Epithelial cell of esophagus (primary cell): ENCODE data around the gene RNF208.
A peak's percentile ranks its signal among the peaks of the same experiment; 100 is the strongest.

Source experiments
- DNase-seq: peaks from one replicate; pipeline ENCODE4 v3.0.0; 2010; ENCODE audit warnings: low read depth
- H3K4me3 ChIP-seq: 2 replicates; pipeline ENCODE4 v1.5.1; 2011; ENCODE audit warnings: mild to moderate bottlenecking, low read length, control low read depth
- TF ChIP-seq, protein P1 (sequence below): IDR thresholded peaks from 2 replicates; pipeline ENCODE4 v1.5.1; 2011; ENCODE audit warnings: low read depth, mild to moderate bottlenecking, low read length, control low read depth, inconsistent platforms; ENCODE audit not compliant: insufficient read depth; ENCODE audit errors: missing control alignments

The RNF208 gene

DNA sequence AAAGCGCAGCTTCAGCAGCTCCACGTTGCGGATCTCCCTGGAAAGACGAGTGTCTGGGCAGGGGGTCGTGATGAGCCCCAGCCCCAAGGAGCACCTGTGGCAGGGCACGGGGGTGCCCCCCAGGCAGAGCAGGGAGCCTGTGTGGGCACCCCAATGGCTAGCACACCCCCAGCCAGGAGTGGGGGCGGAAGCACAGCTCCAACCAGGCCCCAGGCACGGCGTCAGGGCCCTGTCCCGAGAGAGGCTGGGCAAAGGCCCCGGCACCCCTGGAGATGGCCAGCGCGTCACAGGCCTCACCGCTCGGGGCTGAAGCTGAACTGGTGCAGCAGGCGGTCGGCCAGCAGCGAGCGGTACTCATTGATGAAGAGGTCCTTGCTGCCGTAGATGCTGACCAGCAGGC, 41.5 kb downstream of the RNF208 start:
- TF ChIP-seq, protein P1, sequence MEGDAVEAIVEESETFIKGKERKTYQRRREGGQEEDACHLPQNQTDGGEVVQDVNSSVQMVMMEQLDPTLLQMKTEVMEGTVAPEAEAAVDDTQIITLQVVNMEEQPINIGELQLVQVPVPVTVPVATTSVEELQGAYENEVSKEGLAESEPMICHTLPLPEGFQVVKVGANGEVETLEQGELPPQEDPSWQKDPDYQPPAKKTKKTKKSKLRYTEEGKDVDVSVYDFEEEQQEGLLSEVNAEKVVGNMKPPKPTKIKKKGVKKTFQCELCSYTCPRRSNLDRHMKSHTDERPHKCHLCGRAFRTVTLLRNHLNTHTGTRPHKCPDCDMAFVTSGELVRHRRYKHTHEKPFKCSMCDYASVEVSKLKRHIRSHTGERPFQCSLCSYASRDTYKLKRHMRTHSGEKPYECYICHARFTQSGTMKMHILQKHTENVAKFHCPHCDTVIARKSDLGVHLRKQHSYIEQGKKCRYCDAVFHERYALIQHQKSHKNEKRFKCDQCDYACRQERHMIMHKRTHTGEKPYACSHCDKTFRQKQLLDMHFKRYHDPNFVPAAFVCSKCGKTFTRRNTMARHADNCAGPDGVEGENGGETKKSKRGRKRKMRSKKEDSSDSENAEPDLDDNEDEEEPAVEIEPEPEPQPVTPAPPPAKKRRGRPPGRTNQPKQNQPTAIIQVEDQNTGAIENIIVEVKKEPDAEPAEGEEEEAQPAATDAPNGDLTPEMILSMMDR: no peak
- no peak for DNase-seq
- no peak overlapping the region for H3K4me3 ChIP-seq

DNA sequence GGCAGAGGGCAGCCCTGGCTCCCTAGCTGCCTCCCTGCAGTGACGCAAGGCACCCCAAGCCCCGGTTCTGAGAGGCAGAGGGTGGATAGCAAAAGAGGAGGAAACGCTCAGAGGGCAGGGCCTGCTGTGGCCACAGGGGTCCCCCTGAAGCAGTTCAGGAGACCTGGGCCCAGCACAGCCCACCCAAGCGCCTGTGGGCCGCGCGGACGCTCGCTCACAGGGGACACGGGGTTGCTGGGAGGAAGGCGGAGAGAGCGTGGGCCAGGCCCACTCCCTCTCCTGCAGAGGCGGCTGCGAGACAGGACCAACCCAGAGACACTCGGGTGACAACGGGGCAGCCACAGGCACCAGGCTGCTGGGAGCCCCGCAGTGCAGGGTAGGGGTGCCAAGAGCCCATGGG, 42.3 kb downstream of the RNF208 start:
- DNase-seq: no peak
- TF ChIP-seq, protein P1: no peak
- H3K4me3 ChIP-seq: no peak overlapping the region

DNA sequence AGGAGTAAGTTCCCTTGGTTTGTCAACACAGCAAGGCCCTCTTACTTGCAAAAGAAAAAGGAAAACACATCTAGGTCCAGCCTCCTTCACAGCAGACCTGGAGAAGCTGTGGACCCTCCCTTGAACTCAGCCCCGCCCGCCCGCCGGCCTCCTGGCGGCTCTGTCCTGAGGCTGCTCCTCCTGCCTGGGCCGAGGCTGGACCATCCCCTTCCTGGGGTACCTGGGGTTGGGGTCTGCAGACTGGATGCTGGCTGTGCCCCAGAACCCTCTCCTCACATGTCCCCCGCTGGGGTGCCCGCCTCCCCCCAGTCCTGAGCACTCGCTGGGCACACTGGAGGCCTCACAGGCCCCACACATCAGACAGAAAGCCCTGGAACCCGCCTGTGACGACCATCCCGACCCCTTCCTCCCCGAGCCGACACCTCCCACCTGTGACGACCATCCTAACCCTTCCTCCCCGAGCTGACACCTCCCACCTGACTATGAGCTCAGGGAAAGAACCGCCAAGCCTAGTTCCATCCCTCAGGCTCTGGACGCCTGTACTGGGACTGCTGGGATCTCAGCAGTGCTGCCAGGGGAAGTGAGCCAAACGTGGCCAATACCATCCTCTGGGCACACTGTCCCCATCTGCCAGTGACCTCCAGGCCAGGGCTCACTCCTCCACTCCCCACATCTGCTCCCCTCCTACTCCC, 43.0 kb downstream of the RNF208 start:
- TF ChIP-seq, protein P1: no peak
- no peak for DNase-seq
- no peak overlapping the region for H3K4me3 ChIP-seq

DNA sequence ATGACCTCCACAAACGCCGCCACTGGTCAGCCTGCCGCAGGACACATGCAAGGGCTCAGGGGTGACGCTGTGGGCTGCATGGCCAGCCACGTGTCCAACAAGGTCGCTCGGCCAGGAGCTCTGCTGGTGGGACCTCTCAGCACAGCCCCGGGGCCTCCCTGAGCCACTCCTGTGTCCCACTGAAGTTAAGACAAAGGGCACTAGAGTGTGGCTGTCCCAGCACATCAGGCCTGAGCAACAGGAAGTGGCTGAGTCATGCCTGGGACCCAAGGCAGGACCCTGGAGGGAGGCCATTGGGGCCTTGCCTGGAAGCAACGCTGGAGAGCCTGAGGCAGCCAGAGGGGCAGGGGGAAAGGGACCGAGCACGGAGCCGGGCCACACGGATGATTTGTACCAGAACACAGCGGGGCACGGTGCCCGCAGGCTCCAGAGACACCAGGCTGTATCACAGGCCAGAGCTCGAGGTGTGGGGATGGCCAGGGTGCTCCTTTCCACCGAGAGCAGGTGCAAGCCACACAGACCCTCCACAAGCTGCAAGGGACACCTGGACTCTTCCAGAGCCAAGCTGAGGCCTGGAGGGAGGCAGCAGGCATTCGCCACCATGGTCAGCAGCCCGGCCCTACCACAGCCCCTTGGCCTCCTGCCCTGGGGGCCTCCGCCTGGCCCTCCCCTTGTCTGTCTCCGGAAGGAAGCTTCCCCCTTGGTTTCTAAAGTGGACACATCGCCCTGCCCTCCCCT, 43.7 kb downstream of the RNF208 start:
- no peak for DNase-seq
- no peak overlapping the region for H3K4me3 ChIP-seq
- TF ChIP-seq, protein P1: no peak

DNA sequence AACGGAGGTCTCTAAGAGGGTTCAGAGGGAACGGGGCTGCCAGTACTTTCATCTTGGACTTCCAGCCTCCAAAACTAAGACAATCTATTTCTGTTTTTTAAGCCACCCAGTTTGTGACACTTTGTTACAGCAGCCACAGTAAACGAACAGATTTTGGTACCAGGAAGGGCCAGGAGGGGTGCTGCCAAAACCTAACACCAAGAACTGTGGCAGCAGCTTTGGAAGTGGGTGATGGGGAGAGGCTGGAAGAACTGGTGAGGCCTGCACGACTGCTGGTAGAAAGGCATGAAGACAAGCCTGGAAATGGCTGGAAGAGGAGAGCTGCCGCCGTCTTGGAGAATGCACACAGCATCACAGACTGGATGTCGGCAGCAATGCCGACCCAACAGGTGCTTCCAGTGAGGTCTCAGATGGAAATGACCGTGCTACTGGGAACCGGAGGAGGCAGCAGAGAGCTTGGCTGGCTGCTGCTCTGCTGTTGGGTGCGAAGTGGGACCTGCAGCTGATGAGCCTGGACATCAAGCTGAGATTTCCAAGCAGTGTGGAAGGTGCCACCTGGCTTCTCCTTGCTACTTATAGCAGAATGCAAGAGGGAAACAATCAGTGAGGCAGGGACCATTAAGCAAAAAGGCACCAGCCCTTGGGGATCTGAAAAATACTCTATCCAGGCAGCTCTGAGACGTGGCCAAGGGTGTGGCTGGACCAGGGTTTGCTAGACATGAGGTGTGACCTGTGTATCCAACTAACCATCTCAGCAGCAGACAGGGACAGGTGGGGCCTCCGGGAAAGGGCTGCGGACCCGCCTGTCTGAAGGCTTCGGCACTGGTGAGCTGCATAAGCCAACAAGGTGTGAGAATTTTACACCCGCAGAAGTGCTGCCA, 45.5 kb downstream of the RNF208 start:
- DNase-seq: peak; percentile 68
- TF ChIP-seq, protein P1: peak; percentile 82
- H3K4me3 ChIP-seq: no peak overlapping the region

DNA sequence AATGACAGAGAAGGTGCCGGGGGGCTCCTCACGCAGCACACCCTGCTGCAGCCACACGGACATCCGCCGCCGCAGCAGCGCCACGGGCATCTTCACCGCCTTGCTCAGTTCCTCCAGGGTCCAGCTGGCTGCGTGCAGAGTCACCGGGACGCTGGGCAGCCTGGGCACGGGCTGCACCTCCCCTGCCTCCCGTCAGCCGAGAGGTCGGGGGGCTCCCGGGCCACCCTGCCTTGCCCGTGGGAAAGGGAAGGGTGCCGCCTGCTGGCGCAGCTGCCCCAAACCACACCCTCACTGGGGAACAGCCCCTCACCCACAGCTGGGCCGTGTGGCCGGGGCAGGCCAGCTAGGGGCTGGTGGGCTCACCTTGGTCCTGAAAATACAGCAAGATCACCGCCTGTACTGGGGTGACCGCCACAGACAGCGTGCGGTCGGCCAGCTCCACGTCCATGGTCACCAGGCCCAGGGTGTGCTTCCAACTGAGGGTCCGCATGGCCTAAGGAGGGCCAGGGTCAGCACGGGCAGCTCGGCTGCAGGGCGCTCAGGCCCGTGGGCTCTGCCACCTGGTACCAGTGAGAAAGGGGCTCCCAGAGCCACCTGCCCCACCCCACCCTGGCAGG, 46.6 kb downstream of the RNF208 start:
- no peak overlapping the region for H3K4me3 ChIP-seq
- TF ChIP-seq, protein P1: no peak
- no peak for DNase-seq
